ENCODE results near the gene UNC5C. TPM values are rescaled to one million over a fixed set of nuclear protein-coding genes. Genes with fewer than 3 reads are reported as not detected.

Gene UNC5C
- total RNA-seq, 4 donors from 2014 or later = 1.2 to 5.0 (median 3.0) TPM

GRCh38 chr4:95546221-95546620, 2.6 kb downstream of the UNC5C start:
- H3K36me3 ChIP-seq = no peaks in the 10 kb centered on the region
- H3K9me3 ChIP-seq = no peaks in the 10 kb centered on the region
- H3K4me1 ChIP-seq = peaks cover 0 to 34% (median 0%) of the 10 kb centered on the region in 4 donors
- WGBS, 2 donors = 59 to 62% methylated on average over 3 of the region's 3 CpGs
- TF ChIP-seq POLR2A (IDR thresholded peaks at IDR 0.05) (no peak), EP300 (IDR thresholded peaks at IDR 0.05) (no peak)
- TF ChIP-seq, protein P1, sequence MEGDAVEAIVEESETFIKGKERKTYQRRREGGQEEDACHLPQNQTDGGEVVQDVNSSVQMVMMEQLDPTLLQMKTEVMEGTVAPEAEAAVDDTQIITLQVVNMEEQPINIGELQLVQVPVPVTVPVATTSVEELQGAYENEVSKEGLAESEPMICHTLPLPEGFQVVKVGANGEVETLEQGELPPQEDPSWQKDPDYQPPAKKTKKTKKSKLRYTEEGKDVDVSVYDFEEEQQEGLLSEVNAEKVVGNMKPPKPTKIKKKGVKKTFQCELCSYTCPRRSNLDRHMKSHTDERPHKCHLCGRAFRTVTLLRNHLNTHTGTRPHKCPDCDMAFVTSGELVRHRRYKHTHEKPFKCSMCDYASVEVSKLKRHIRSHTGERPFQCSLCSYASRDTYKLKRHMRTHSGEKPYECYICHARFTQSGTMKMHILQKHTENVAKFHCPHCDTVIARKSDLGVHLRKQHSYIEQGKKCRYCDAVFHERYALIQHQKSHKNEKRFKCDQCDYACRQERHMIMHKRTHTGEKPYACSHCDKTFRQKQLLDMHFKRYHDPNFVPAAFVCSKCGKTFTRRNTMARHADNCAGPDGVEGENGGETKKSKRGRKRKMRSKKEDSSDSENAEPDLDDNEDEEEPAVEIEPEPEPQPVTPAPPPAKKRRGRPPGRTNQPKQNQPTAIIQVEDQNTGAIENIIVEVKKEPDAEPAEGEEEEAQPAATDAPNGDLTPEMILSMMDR (IDR thresholded peaks at IDR 0.05) = no peak
- H3K27ac ChIP-seq = peak overlapping the region in 1 of 4 donors; percentile 69
- peak overlapping the region in 2 of 4 donors; percentile 54 to 63 for H3K4me3 ChIP-seq
- DNase-seq (ENCODE audit: low spot score in 2 of 2) = no peak
- no peaks in the 10 kb centered on the region for H3K27me3 ChIP-seq

- H3K27ac ChIP-seq = peak overlapping the region in 1 of 4 donors; percentile 45
- TF ChIP-seq, protein P1 (IDR thresholded peaks at IDR 0.05) = no peak
- TF ChIP-seq EP300 (IDR thresholded peaks at IDR 0.05) (no peak), POLR2A (IDR thresholded peaks at IDR 0.05) (no peak)
- WGBS, 2 donors = 78 to 83% methylated on average over 6 of the region's 6 CpGs
- no peak for DNase-seq (ENCODE audit: low spot score in 2 of 2)
- peaks cover 0 to 33% (median 0%) of the 10 kb centered on the region in 4 donors for H3K4me1 ChIP-seq
- H3K27me3 ChIP-seq = no peaks in the 10 kb centered on the region
- H3K9me3 ChIP-seq = no peaks in the 10 kb centered on the region
- H3K4me3 ChIP-seq = no peak overlapping the region
- no peaks in the 10 kb centered on the region for H3K36me3 ChIP-seq
These were observed 3.2 kb downstream of the UNC5C start for GRCh38 chr4:95545546-95545945.

DNA sequence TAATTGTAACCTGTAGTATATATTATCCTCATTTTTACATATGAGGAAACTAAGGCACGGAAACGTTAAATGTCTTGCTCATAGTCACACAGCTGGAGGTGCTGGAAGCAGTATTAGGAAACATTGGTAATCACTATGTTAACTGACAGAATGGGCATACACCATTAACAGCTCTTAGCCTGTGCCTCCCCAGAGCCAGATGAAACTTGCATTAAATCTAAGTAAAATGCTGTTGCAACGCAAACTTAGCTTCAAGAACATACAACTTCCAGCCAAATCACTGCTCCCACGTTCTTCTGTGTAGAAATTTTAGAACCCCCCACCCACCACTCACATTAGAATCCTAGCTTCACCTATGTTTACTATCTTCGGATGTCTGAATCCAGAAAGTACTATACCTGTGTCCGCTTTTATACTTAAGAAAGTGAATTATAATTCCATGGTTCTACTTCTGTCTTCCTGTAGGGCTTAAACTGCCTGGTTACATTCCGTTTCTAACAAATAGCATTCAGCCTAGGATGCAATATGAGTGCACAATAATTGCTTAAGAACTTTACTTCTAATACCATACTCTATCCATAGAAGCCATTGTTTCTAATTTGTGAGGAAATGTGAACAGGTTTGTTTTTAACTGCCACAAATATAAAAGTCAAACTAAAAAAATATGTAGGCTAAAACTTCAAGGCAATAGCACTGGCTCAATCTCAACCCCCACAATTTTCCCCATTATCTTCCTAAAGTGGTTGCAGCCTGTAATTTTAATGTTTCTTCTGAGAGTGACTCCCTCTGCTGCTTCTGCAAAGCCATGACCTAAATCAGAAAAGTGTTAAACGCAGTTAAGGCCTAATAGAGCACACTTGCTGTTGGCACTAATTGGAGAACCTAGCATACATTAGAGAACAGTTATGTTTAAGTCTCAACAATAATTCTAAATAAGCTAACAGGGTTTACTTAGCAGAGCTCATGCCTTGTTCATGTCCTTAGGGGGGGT, 4.4 kb downstream of the UNC5C start:
- TF ChIP-seq POLR2A (IDR thresholded peaks at IDR 0.05) (no peak), EP300 (IDR thresholded peaks at IDR 0.05) (no peak)
- TF ChIP-seq, protein P1 (IDR thresholded peaks at IDR 0.05) = no peak
- Histone ChIP-seq H3K27ac (peak overlapping the region in 1 of 4 donors; percentile 19), H3K4me3 (no peak overlapping the region), H3K36me3 (no peaks in the 10 kb centered on the region), H3K4me1 (peaks cover 0 to 28% (median 0%) of the 10 kb centered on the region in 4 donors), H3K9me3 (no peaks in the 10 kb centered on the region), H3K27me3 (no peaks in the 10 kb centered on the region)
- DNase-seq (ENCODE audit: low spot score in 2 of 2) = no peak
- 76 to 77% methylated on average over 8 of the region's 8 CpGs for WGBS, 2 donors

DNA sequence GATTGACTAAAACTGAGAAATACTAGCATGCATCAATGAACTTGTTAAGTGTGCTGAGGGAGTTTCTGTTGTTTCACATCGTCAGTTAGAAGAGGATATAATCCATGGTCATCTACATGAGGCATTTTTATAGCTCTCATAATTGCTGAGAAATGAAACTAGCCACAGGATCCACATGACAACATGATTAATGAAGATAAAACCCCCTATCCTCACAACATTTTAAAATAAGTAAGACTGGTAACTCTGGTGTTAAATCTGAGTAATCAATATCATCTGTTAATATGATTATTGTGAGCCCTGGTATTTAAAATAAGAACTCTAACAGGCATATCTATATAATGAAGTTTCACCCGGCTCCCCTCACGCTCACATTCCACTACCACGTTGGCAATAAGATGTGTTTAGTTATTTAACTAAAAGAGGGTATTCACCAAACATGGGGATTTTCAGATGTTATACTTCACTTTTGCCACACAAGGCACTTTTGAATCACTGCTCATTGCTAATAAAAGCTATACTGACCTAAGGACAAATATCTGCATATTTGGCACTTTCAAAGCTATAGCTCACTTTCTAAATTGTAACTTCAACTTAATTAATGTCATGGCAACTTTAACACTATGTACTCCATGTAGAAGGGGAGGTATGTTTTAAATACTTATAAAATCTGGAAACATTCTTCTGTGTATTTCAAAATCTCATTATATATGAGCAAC, 6.7 kb downstream of the UNC5C start:
- WGBS, 2 donors = 58 to 62% methylated on average over 4 of the region's 4 CpGs
- Histone ChIP-seq H3K27ac (peak overlapping the region in 2 of 4 donors; percentile 12 to 50), H3K27me3 (no peaks in the 10 kb centered on the region), H3K36me3 (no peaks in the 10 kb centered on the region), H3K4me3 (no peak overlapping the region), H3K4me1 (peaks cover 0 to 4% (median 0%) of the 10 kb centered on the region in 4 donors), H3K9me3 (no peaks in the 10 kb centered on the region)
- TF ChIP-seq EP300 (IDR thresholded peaks at IDR 0.05) (no peak), POLR2A (IDR thresholded peaks at IDR 0.05) (no peak)
- TF ChIP-seq, protein P1 (IDR thresholded peaks at IDR 0.05) = no peak
- DNase-seq (ENCODE audit: low spot score in 2 of 2) = no peak

Measured in tibial nerve (tissue), 4 donors.